ENCODE data around the gene TNPO3.
"Not testable (repeated sequence)": the region's sequence is repeated elsewhere in the genome, so short reads cannot be mapped to it uniquely, and the experiment has no call there.

The TNPO3 gene

DNA sequence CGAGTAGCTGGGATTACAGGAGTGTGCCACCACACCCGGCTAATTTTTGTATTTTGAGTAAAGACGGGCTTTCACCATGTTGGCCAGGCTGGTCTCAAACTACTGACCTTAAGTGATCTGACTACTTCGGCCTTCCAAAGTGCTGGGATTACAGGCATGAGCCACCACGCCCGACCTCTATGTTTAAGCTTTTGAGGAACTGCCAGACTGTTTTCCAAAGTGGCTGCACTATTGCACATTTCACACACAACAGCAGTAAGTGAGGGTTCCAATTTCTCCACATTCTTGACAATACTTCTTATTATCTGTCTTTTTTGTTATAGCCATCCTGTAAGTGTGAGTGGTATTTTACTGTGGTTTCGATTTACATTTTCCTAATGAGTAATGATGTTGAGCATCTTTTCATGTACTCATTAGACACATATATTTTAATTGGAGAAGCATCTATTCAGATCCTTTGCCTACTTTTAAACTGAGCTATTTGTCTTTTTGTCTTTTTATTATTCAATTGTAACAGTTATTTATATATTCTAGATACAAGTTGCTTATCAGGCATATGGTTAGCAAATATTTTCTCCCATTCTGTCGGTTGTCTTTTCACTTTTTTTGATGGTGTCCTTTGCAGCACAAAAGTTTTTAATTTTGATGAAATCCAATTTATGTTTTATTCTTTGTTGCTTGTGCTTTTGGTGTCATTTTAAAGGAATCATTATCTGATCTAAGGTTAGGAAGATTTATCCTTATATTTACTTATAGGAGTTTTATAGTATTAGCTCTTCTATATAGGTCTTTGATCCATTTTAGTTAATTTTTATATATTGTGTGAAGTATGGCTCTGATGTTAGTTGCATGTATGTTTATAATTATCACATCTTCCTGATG is 130.0 kb downstream of the TNPO3 start:
- DNase-seq (ENCODE audit: extremely low read depth in 1 of 2, low read depth in 1 of 2) = no peak

DNA sequence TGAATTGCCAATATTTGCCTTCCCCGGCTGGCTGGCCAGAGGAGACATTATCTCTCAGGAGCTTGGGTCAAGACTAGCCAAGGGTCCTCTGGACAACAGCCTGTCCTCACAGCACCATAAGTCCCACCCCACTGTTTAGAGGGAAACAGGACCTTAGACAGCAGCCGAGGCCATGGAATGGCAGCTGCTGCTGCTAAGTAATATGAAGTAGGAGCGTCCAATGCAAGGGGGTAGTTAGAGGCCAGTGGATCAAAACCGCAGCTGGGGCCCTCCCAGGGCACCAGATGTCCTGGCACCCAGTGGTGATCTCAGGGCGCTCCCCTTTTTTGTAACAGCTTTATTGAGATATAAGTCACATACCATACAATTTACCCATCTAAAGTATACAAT is 131.5 kb downstream of the TNPO3 start:
- no peak for DNase-seq (ENCODE audit: extremely low read depth in 1 of 2, low read depth in 1 of 2)

DNA sequence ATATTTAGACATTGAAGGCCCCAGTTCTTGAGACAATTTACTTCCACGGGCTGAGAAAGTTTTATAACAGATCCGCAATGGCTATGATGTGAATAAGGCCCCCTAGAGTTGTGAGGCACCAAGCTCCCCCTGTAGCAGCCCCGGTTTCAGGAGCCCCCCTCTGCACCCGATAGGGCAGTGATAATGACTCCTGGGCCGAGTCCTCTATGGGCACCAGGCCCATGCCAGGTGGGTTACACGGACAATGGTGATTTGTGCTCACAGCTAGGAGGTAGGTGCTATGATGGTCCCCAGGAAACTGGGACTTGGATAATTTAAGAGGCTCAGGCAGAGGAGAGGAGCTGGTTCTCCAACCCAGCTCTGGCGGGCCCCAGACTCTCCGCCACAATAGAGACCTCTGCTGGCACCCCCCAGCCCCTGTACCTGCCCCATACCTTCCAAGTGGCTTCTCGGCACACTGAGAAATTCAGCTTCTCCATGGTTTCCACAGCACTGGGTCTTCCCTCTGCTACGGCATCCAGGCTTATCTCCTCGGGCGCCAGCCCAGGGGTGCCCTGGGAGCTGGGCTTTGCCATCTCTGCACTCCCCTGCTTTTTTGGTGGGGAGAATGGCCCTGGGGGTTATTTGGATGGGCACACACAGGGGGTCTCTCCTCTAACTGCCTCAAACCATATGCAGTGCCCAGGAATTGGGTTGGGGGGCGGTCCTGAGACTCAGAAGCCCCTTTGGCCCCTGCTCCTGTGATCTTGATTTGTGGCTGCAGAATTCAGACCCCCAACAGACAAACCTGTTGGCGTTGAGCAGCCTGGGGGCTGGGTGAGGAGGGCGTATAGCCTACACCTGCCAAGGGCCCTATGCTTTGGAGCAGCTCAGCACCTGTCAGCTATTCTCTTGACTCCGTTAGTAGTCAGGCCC is 132.2 kb downstream of the TNPO3 start:
- no peak for DNase-seq (ENCODE audit: extremely low read depth in 1 of 2, low read depth in 1 of 2)

DNA sequence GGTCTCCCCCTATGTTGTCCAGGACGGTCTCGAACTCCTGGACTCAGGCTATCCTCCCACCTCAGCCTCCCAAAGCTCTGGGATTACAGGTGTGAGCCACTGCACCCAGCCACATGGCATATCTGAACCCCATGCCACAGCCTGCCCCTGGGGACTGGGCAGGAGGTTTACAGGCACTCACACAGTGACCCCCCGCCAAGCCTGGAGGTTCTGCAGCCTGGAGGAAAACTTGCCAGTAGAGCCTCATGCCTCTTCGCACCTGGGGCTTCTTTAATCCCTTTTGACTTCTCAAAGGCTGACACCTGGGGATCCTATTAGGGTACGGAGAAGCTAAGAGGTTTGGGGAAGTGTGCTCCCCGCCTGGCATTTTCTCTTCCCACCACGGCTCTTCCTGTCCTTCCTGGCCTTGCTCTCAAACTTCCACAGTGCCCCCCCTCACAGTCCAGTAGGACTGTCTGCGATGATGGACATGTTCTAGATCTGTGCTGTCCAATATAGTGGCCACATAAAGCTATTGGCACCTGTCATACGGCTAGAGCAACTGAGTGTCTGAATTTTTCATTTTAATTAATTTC is 133.0 kb downstream of the TNPO3 start:
- DNase-seq (ENCODE audit: extremely low read depth in 1 of 2, low read depth in 1 of 2) = no peak

DNA sequence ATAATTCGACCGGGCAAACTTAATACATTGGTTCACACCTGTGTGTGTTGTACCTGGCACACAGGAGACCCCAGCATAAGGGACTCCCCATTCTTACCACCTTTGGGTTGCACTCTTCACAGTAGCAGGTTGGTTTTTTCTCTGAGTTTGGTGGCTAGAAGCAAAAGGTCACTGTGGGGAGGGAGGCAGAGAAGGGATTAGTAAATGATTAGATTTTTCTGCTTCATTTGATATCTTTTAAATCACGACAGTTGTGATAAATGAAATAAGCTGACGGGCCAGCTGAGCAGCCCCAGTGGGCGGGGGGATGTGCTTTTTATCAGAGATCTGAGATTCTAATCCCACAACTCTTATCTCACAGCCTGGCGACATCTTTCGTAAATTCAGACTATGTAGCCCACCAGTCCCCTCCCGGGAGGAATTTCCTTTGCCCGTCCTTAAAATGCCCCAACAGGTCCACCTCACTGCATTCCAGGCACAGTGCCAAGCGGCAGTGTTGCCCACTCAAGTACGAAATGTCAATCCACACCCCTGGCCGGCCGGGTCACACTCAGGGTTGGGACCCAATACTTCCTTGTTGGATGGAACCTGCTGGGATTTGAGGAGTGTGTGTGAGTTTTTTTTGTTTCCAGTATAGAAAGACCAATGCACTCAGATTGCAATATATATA is 133.9 kb downstream of the TNPO3 start:
- no peak for DNase-seq (ENCODE audit: extremely low read depth in 1 of 2, low read depth in 1 of 2)

DNA sequence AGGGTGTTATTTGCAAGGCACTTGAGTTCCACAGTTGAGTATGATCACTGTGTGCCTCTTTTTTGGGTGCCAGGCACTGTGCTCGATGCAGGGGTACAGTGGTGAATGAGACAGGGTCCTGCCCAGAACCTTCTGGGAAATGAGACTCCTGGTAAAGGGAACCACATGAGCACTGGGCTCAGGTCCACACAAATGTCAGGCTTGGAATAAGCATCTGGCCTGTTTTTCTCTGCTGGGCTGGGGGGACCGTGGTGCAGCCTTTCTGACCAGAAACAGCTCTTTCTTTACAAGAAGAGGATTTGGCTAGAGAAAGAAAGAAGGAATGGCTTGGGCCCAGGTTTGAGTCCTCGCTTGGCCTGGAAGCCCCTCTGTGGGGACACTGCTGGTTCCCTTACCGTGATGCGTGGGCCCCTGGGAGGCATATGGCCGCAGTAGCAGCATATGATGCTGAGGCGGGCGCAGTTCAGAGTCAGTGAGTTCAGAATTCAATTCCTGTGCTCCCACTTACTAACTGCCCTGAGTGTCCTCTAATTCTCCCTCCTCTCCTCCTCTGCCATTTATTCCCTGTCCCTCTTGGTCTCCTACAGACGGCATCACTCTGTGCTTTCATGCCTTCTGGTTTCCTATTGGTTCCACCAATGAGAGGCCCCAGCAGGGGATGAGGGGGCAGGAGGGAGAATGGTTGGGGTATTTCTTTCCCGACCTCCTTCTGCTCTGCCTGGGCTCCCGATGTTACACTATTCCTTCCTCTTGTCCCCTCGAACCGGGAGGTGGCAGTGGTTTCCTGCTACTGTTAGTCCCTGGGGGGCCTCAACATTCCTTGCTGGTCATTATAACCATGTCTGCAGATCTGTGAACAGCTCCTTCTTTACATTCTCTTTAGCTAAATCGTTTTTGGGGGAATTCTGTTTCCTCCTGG is 134.8 kb downstream of the TNPO3 start:
- no peak for DNase-seq (ENCODE audit: extremely low read depth in 1 of 2, low read depth in 1 of 2)

DNA sequence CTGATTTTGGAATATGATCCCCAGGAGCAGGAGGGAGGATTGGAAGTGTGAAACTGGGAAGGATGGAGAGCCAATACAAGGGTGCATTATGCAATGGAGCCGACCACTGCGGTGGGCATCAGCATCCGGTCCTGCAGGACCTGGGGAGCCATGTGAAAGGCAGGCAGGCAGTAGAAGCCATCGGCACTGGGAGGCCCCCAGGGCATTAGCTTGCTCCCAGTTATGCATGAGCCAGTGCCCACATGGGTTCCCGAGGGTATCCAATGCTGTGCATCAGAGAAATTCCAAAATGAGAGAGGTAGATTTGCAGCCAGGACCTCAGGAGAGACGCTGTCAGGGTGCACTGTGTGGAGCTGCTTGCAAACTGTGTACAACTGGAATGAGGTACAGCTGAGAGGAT is 135.7 kb downstream of the TNPO3 start:
- DNase-seq (ENCODE audit: extremely low read depth in 1 of 2, low read depth in 1 of 2) = no peak

DNA sequence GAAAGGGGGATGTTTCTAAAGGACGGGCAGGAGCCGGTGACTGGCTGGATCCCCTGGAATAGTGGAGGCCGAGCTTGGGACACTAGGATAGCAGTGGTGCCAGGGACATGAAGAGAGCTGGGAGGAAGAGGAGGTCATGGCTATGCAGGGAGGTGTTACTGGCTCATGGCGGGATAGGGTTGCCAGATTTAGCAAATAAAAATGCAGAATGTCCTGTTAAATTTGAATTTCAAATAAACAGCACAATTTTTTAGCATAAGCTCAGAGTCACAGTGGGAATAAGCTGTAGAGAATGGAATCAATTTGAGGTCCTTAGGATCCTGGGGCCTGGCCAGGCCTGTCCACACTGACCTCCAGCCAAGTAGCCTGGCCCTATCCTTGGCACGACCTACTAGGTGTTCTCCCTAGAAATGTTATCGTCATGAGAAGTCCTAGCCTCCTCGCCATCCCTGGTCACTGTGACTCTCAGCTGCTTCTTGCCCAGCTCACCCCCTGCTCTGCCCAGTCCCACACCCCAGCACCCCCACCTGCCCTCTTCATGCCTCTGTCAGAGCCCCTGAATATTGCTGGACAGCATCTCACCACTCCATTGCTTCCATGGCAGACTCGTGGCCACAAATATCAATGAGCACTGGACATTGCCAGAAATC is 136.8 kb downstream of the TNPO3 start:
- DNase-seq (ENCODE audit: extremely low read depth in 1 of 2, low read depth in 1 of 2) = no peak

DNA sequence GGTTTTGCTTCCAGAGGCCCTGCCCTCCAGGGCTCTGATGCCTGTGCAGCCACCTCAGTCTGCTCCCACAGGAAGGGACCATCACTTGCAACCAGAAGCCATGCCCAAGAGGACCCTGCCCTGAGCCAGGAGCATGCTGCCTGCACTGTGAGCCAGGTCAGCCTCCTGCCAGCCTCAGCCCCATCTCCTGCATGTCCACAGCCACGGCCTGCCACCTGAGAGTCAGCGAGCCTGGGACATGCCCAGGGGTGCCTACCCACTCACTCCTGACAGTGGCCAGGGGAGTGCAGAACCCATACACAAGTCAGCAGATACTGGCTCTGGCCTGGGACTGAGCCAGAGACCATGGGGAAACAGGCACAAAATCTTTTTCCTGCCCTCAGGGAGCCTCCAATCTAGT is 137.8 kb downstream of the TNPO3 start:
- no peak for DNase-seq (ENCODE audit: extremely low read depth in 1 of 2, low read depth in 1 of 2)

DNA sequence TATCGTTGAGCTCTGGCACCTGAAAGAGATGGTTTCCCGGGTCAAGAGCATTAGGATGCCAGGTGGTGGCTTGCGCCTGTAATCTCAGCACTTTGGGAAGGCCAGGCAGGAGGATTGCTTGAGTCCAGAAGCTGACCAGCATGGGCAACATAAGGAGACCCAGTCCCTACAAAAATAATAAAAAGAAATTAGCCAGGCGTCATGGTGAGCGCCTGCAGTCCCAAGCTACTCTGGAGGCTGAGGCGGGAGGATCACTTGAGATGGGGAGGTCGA is 138.3 kb downstream of the TNPO3 start:
- no peak for DNase-seq (ENCODE audit: extremely low read depth in 1 of 2, low read depth in 1 of 2)

DNA sequence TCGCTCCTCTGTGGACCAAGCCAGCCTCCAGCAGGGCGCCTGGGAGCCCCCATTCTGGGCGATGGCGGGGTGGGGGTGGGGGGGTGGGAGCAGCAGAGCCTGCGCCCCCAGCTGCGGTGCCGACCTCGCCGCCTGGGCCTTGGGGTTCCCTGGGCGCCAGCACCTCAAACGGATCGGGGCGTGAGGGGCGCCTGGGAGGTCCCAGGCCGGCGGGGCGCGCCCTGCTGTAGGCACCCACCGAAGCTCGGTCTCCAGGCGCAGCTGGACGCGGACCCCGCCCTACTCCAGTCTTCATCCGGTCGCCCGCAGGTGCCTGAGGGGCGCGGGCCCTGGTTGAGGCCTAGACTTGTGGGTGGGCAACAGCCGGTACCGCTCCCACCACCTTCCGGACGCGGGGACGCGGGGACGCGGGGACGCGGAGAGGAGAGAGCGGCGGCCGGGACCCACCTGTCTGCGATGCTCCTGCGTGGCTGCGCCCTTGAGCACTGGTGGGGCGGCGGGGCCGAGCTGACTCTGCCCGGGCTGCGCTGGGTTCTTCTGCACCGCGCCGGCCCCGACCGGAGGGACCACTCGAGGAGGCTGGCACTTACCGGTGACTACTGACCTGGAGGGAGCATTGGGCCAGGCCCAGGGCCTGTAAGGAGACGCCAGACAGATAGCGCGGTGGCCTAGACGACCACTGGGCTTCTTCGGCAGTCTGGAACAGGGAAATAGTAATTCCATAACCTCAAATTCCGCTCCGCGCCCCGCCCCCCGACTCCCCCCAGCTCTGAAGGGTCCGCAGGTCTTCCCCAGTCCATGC is 138.9 kb downstream of the TNPO3 start:
- no peak for DNase-seq (ENCODE audit: extremely low read depth in 1 of 2, low read depth in 1 of 2)

DNA sequence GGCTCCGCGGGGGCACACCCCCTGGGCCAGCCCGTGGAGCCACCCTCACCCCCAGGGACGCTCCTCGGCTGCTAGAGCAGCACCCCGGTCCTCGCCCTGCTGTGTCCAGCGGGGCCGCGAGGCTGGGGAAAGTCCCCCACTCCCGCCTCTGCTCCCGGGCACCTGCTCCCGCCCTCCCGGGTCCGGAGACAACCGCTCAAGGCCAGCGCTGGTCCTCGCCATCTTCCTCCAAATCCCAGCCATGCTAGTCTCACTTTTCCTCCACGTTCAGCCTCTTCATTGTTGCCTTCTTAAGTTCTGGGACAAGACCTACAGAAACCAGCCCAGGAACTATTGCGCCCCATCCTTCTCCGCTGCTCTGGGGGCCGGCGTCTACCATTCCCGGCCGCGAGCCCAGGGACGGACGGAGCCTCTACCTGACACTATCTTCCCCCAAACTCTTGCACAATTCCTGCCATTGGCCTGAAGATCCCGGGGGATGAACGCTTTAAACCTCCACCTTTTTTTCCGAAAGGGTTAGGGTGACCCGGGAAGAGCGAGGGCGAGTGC is 139.6 kb downstream of the TNPO3 start:
- DNase-seq (ENCODE audit: extremely low read depth in 1 of 2, low read depth in 1 of 2) = no peak

DNA sequence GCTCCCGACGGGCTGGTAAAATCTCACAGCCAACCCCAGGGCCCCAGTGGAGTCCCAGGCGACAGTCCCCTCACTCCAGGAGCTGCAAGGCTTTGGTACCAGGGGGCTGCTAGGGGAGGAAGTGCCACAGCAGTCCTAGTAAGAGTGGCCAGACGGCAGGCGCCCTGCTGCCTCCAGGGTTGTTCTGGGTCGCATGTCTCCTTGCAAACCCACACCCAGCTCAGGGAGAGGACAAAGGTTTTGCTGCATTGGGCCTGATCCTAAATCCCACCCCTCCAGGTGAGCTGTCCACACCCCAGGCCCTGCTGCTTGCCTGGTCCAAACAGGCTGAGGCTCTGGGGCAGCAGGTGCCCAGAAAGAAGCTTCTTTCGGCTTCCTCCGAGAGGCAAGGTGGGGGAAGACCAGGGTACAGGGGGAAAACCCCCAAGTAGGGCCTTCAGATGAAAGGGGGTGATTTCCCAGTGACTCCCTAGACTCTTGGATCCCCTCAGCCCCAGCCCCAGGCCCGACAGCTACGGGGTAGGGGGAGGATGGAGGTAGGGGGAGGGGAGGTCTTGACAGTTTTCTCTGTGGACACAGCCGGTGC is 140.3 kb downstream of the TNPO3 start:
- DNase-seq (ENCODE audit: extremely low read depth in 1 of 2, low read depth in 1 of 2) = no peak

DNA sequence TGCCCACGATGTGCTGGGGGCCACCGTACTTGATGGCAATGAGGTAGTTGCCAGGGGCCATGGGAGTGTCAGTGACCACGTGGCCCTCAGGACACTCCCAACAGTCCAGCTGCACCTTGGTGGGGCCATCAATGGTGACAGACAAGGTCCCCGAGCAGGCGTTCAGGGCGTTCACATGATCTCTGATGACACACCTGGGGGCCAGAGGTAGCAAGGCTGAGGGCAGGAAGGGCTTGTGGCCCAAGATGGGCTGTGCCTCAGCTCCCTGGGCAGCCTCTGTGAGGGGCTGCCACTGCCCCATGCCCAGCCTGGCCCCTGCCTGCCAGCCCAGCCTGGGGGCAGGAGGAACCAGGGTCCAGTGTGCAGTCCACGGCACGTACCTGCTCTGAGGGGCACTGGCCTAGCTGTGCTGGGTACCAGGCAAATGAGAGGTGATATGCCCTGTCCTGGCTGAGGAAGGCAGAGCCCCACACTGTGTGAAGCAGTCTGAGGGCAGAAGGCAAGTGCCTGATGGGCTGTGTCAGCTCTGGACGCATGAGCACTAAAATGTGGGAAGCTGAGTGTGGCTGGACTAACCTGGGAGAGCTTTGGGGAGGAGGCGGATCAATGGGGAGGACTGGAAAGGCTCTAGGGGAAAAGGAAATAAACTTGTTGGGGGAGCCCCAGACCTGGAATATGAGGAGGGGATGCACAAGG is 140.9 kb downstream of the TNPO3 start:
- DNase-seq (ENCODE audit: extremely low read depth in 1 of 2, low read depth in 1 of 2) = no peak

DNA sequence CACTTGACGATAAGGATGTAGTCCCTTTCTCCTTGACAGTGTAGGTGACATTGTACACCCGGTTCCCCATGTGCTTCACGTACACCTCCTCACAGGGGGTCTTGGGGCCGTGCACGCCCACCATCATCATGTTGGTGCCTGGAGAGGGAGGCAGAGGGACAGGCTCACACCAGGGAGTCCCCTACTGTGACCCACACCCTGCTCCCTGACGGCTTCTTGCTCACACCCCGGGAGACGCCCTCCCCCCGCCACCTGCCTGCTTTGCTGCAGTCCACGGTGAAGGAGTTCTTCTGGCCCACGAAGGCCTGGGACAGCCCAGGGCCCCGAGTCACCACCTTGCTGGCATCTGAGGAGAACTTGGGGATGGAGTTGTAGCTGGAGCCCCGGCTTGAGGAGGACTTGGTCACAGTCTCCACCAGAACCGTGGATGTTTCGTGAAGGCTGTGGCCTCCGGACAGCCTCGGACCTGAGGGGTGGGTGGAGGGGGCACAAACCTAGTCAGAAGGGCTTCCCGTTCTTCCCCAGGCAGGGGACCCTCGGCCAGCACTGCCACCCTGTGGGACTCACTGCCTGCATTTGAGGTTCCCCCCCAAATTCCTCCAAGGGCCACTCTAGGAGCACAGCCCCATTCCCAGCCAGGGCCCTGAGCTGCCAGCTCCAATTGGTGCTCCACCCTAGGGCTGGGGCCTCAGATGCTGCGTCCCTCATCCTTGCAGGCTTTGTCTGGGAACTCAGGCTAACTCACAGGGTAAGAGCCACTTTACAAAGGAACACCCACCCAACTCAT is 142.0 kb downstream of the TNPO3 start:
- DNase-seq (ENCODE audit: extremely low read depth in 1 of 2, low read depth in 1 of 2) = not testable (repeated sequence)

DNA sequence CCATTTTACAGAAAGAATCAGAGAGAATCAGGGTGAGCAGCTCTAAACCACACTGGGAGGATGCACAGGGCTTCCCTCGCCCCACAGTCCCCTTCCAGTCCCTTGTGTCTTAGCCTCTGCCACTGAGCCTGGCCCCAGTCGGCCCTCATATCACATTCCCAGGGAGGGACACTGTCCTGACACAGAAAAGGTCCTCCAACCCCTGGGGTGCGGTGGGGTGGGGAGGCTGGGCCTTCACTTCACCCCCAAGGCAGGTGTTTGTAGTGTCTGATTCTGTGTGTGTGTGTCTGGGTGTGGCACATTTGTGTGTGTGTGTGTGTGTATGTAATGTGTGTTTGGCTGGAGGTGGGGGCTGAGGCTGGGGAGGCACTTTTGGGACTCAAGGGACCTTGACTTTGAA is 142.6 kb downstream of the TNPO3 start:
- no peak for DNase-seq (ENCODE audit: extremely low read depth in 1 of 2, low read depth in 1 of 2)
